ENCODE results near the gene CHMP6.

DNA sequence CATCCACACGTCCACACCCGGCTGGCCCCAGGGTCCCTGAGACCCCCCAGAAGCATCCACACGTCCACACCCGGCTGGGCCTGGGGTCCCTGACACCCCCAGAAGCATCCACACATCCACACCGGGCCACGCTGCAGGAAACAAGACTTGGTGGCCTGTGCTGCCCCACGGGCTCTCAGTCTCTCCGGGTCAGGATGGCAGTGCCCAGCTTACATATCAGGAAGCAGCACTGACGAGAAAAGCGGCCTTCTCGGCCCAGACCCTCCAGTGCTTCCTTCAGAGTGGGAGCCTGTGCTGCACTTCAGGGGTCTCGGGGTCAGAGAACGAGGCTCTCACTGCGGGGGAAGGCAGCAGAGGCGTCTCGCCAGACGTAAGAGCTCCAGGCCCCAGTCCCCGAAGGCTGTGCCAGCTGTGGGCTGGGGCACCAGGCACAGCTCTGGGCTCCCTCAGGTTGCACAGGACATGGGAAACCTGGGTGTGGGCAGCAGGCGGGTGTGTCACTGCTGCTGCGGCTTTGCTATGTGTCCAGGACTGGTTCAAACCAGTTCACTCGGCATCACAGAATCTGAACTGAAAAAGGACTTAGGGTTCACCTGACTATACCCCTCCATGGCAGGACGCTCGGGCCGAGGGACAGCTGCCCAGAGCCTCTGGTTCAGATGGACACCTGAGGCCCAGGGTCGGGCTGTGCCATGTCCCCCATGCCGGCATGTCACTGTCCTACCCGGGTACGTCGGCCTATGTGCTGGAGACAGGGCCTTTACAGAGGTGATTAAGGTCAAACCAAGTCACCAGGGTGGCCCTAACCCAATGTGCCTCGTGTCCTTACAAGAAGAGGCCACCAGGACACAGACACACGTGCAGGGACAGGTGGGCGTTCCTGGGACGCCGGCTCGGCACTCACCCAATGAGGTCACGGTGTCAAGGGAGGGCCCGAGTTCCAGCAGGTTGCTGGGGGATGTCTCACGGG is 40.2 kb upstream of the CHMP6 start:
- TF ChIP-seq, protein P1, sequence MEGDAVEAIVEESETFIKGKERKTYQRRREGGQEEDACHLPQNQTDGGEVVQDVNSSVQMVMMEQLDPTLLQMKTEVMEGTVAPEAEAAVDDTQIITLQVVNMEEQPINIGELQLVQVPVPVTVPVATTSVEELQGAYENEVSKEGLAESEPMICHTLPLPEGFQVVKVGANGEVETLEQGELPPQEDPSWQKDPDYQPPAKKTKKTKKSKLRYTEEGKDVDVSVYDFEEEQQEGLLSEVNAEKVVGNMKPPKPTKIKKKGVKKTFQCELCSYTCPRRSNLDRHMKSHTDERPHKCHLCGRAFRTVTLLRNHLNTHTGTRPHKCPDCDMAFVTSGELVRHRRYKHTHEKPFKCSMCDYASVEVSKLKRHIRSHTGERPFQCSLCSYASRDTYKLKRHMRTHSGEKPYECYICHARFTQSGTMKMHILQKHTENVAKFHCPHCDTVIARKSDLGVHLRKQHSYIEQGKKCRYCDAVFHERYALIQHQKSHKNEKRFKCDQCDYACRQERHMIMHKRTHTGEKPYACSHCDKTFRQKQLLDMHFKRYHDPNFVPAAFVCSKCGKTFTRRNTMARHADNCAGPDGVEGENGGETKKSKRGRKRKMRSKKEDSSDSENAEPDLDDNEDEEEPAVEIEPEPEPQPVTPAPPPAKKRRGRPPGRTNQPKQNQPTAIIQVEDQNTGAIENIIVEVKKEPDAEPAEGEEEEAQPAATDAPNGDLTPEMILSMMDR (IDR thresholded peaks at IDR 0.05), result no peak
- TF ChIP-seq POLR2A (IDR thresholded peaks at IDR 0.05), result no peak
